Naive B cell (primary cell): Measurements from ENCODE around the gene CDK10. TPM values are rescaled to one million over a fixed set of nuclear protein-coding genes. Genes with fewer than 3 reads are reported as not detected.
"Not testable (repeated sequence)": the region's sequence is repeated elsewhere in the genome, so short reads cannot be mapped to it uniquely, and the experiment has no call there.

Experiments
- ATAC-seq, 2 donors: fragments of 150-1000 bp; cut with Tn5 transposase; 2 replicates each; pipeline ENCODE4 v1.10.0; 2021; ENCODE audit warnings: low read depth in 2 of 2, mild to moderate bottlenecking in 2 of 2, moderate library complexity in 2 of 2
- DNase-seq: peaks from one replicate; pipeline ENCODE4 v3.0.0; 2022
- H3K27ac Mint-ChIP-seq, 6 donors: one replicate each; pipeline ENCODE4 v1.8.0; 2020 to 2022; ENCODE audit warnings: mild to moderate bottlenecking in 6 of 6, mixed read lengths in 6 of 6, moderate library complexity in 5 of 6, inconsistent platforms in 2 of 6
- H3K27me3 Mint-ChIP-seq, 3 donors: one replicate each; pipeline ENCODE4 v1.8.0; 2021 to 2022; ENCODE audit warnings: mixed read lengths in 3 of 3, mild to moderate bottlenecking in 1 of 3
- H3K36me3 Mint-ChIP-seq, 2 donors: one replicate each; pipeline ENCODE4 v1.8.0; 2020 to 2022; ENCODE audit warnings: mixed read lengths in 2 of 2, inconsistent platforms in 1 of 2, mild to moderate bottlenecking in 1 of 2
- H3K4me1 Mint-ChIP-seq, 3 donors: one replicate each; pipeline ENCODE4 v1.8.0; 2020 to 2022; ENCODE audit warnings: mixed read lengths in 3 of 3, inconsistent platforms in 1 of 3, mild to moderate bottlenecking in 1 of 3, moderate library complexity in 1 of 3
- H3K4me3 Mint-ChIP-seq, 8 donors: one replicate each; pipeline ENCODE4 v1.8.0; 2020 to 2022; ENCODE audit warnings: mild to moderate bottlenecking in 8 of 8, mixed read lengths in 8 of 8, moderate library complexity in 8 of 8, inconsistent platforms in 2 of 8
- H3K9me3 Mint-ChIP-seq, 7 donors: one replicate each; pipeline ENCODE4 v1.8.0; 2020 to 2022; ENCODE audit warnings: mixed read lengths in 7 of 7, mild to moderate bottlenecking in 5 of 7, inconsistent platforms in 2 of 7, moderate library complexity in 1 of 7
- polyA plus RNA-seq, 6 donors: library from polyadenylated mRNA; unstranded; fragments of 300-500 nt; fragmentation: Illumina TruSeq; gene quantifications; one replicate each; pipeline ENCODE4 v1.2.3, GENCODE V29; 2021; ENCODE audit warnings: low read depth in 6 of 6

The CDK10 gene
- polyA plus RNA-seq, 6 donors from 2014 or later: 16.7 to 27.7 (median 19.6) TPM

- peaks cover 0 to 5% (median 0%) of the 10 kb centered on the region in 3 donors for H3K4me1 Mint-ChIP-seq
- DNase-seq (no peak), ATAC-seq (no peak)
- no peaks in the 10 kb centered on the region for H3K27me3 Mint-ChIP-seq
- H3K4me3 Mint-ChIP-seq: no peak overlapping the region
- H3K36me3 Mint-ChIP-seq: no peaks in the 10 kb centered on the region
- H3K9me3 Mint-ChIP-seq: peaks cover 0 to 2% (median 0%) of the 10 kb centered on the region in 7 donors
- H3K27ac Mint-ChIP-seq: no peak overlapping the region
Measured at GRCh38 chr16:89672177-89672941, 14.1 kb upstream of the CDK10 start.

- peaks cover 0 to 8% (median 0%) of the 10 kb centered on the region in 7 donors for H3K9me3 Mint-ChIP-seq
- no peaks in the 10 kb centered on the region for H3K36me3 Mint-ChIP-seq
Measured at GRCh38 chr16:89678258-89678657, 8.2 kb upstream of the CDK10 start.

GRCh38 chr16:89685916-89686315 lies 573 bp upstream of the CDK10 start:
- Mint-ChIP-seq H3K9me3 (no peaks in the 10 kb centered on the region), H3K27ac (peak overlapping the region in 3 of 6 donors; percentile 92 to 94 (median 92)), H3K27me3 (no peaks in the 10 kb centered on the region), H3K4me3 (peak overlapping the region; percentile 30 to 96 (median 72)), H3K4me1 (peaks cover 8 to 20% (median 19%) of the 10 kb centered on the region in 3 donors), H3K36me3 (peaks cover 0 to 6% of the 10 kb centered on the region in 2 donors)
- no peak for DNase-seq
- ATAC-seq: no peak

More at GRCh38 chr16:89678258-89678657, 8.2 kb upstream of the CDK10 start:
- Mint-ChIP-seq H3K4me1 (no peaks in the 10 kb centered on the region), H3K4me3 (no peak overlapping the region), H3K27ac (no peak overlapping the region), H3K27me3 (no peaks in the 10 kb centered on the region)
- DNase-seq (no peak), ATAC-seq (no peak)

- H3K27ac Mint-ChIP-seq: peak overlapping the region in 5 of 6 donors; percentile 32 to 92 (median 79)
Measured at GRCh38 chr16:89687092-89687940, 827 bp downstream of the CDK10 start.

GRCh38 chr16:89688395-89688794 lies 1.9 kb downstream of the CDK10 start:
- Mint-ChIP-seq H3K9me3 (no peaks in the 10 kb centered on the region), H3K4me3 (peak overlapping the region in 7 of 8 donors; percentile 45 to 92 (median 83)), H3K36me3 (peaks cover 0 to 6% of the 10 kb centered on the region in 2 donors), H3K27me3 (no peaks in the 10 kb centered on the region), H3K27ac (peak overlapping the region in 3 of 6 donors; percentile 44 to 92 (median 89)), H3K4me1 (peaks cover 8 to 21% (median 20%) of the 10 kb centered on the region in 3 donors)
- no peak for ATAC-seq
- no peak for DNase-seq

More at GRCh38 chr16:89687092-89687940, 827 bp downstream of the CDK10 start:
- no peaks in the 10 kb centered on the region for H3K27me3 Mint-ChIP-seq
- peak overlapping the region; percentile 84 to 97 (median 92) for H3K4me3 Mint-ChIP-seq
- peaks cover 8 to 20% (median 19%) of the 10 kb centered on the region in 3 donors for H3K4me1 Mint-ChIP-seq
- peaks cover 0 to 6% of the 10 kb centered on the region in 2 donors for H3K36me3 Mint-ChIP-seq
- DNase-seq (no peak), ATAC-seq (peak; percentile 27 to 35)
- H3K9me3 Mint-ChIP-seq: no peaks in the 10 kb centered on the region

GRCh38 chr16:89689142-89689541 lies 2.7 kb downstream of the CDK10 start:
- Mint-ChIP-seq H3K36me3 (peaks cover 0 to 6% of the 10 kb centered on the region in 2 donors), H3K27ac (no peak overlapping the region), H3K27me3 (no peaks in the 10 kb centered on the region), H3K4me3 (peak overlapping the region in 2 of 8 donors; percentile 30 to 63), H3K9me3 (no peaks in the 10 kb centered on the region), H3K4me1 (peaks cover 12 to 28% (median 26%) of the 10 kb centered on the region in 3 donors)
- ATAC-seq: no peak
- no peak for DNase-seq

- not testable (repeated sequence) for DNase-seq, H3K36me3 Mint-ChIP-seq, H3K27me3 Mint-ChIP-seq, ATAC-seq, H3K27ac Mint-ChIP-seq, H3K9me3 Mint-ChIP-seq
- H3K4me1 Mint-ChIP-seq: peaks cover 12 to 28% (median 26%) of the 10 kb centered on the region in 3 donors
- H3K4me3 Mint-ChIP-seq: peak overlapping the region in 1 of 8 donors; percentile 30
Measured at GRCh38 chr16:89689621-89690020, 3.1 kb downstream of the CDK10 start.

- Mint-ChIP-seq H3K27me3 (no peaks in the 10 kb centered on the region), H3K9me3 (no peaks in the 10 kb centered on the region), H3K27ac (peak overlapping the region in 3 of 6 donors; percentile 28 to 92 (median 47)), H3K4me3 (no peak overlapping the region), H3K36me3 (peaks cover 0 to 6% of the 10 kb centered on the region in 2 donors), H3K4me1 (peaks cover 12 to 33% (median 28%) of the 10 kb centered on the region in 3 donors)
- DNase-seq (no peak), ATAC-seq (no peak)
Measured at GRCh38 chr16:89690392-89690901, 4.0 kb downstream of the CDK10 start.

- DNase-seq: no peak
- H3K4me3 Mint-ChIP-seq: peak overlapping the region in 3 of 8 donors; percentile 12 to 36 (median 33)
Measured at GRCh38 chr16:89691231-89691985, 4.9 kb downstream of the CDK10 start.

GRCh38 chr16:89691986-89692569 lies 5.6 kb downstream of the CDK10 start:
- H3K27ac Mint-ChIP-seq: peak overlapping the region in 1 of 6 donors; percentile 73
- no peaks in the 10 kb centered on the region for H3K27me3 Mint-ChIP-seq
- peak overlapping the region in 2 of 8 donors; percentile 33 to 36 for H3K4me3 Mint-ChIP-seq
- H3K4me1 Mint-ChIP-seq: peaks cover 8 to 25% (median 21%) of the 10 kb centered on the region in 3 donors
- DNase-seq (no peak), ATAC-seq (no peak)
- H3K36me3 Mint-ChIP-seq: peaks cover 0 to 6% of the 10 kb centered on the region in 2 donors
- no peaks in the 10 kb centered on the region for H3K9me3 Mint-ChIP-seq

More at GRCh38 chr16:89691231-89691985, 4.9 kb downstream of the CDK10 start:
- no peak for ATAC-seq
- Mint-ChIP-seq H3K9me3 (no peaks in the 10 kb centered on the region), H3K4me1 (peaks cover 11 to 29% (median 23%) of the 10 kb centered on the region in 3 donors), H3K27me3 (no peaks in the 10 kb centered on the region), H3K27ac (peak overlapping the region in 1 of 6 donors; percentile 73), H3K36me3 (peaks cover 0 to 6% of the 10 kb centered on the region in 2 donors)

GRCh38 chr16:89693289-89693731 lies 6.8 kb downstream of the CDK10 start:
- peak overlapping the region in 1 of 6 donors; percentile 90 for H3K27ac Mint-ChIP-seq
- H3K4me3 Mint-ChIP-seq: peak overlapping the region in 1 of 8 donors; percentile 70
- H3K36me3 Mint-ChIP-seq: peaks cover 0 to 6% of the 10 kb centered on the region in 2 donors
- H3K9me3 Mint-ChIP-seq: no peaks in the 10 kb centered on the region
- no peaks in the 10 kb centered on the region for H3K27me3 Mint-ChIP-seq
- no peak for DNase-seq
- ATAC-seq: no peak
- peaks cover 3 to 19% (median 13%) of the 10 kb centered on the region in 3 donors for H3K4me1 Mint-ChIP-seq
